ENCODE measurements around the gene COBL.
A peak's percentile ranks its signal among the peaks of the same experiment; 100 is the strongest.

The COBL gene

DNA sequence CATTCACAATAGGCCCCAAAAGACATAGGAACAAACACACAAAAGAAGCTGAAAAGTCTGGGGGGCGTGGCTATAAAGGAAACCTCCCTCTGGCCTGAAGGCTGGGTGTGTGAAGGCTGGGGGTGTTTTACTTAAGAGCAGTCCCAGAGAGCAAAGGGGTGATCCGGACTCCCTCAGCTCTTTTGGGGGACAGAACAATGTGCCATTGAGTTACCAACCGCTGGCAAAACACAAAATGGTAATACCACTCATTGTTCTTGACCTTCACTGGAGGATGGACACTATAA is 189.0 kb downstream of the COBL start:
- no peak overlapping the region for H3K4me3 ChIP-seq (ENCODE audit: low read length)
- TF ChIP-seq, protein P1, sequence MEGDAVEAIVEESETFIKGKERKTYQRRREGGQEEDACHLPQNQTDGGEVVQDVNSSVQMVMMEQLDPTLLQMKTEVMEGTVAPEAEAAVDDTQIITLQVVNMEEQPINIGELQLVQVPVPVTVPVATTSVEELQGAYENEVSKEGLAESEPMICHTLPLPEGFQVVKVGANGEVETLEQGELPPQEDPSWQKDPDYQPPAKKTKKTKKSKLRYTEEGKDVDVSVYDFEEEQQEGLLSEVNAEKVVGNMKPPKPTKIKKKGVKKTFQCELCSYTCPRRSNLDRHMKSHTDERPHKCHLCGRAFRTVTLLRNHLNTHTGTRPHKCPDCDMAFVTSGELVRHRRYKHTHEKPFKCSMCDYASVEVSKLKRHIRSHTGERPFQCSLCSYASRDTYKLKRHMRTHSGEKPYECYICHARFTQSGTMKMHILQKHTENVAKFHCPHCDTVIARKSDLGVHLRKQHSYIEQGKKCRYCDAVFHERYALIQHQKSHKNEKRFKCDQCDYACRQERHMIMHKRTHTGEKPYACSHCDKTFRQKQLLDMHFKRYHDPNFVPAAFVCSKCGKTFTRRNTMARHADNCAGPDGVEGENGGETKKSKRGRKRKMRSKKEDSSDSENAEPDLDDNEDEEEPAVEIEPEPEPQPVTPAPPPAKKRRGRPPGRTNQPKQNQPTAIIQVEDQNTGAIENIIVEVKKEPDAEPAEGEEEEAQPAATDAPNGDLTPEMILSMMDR (IDR thresholded peaks at IDR 0.05; ENCODE audit: insufficient read depth, low read depth, low read length, missing control alignments): no peak
- DNase-seq (ENCODE audit: low read depth): no peak

DNA sequence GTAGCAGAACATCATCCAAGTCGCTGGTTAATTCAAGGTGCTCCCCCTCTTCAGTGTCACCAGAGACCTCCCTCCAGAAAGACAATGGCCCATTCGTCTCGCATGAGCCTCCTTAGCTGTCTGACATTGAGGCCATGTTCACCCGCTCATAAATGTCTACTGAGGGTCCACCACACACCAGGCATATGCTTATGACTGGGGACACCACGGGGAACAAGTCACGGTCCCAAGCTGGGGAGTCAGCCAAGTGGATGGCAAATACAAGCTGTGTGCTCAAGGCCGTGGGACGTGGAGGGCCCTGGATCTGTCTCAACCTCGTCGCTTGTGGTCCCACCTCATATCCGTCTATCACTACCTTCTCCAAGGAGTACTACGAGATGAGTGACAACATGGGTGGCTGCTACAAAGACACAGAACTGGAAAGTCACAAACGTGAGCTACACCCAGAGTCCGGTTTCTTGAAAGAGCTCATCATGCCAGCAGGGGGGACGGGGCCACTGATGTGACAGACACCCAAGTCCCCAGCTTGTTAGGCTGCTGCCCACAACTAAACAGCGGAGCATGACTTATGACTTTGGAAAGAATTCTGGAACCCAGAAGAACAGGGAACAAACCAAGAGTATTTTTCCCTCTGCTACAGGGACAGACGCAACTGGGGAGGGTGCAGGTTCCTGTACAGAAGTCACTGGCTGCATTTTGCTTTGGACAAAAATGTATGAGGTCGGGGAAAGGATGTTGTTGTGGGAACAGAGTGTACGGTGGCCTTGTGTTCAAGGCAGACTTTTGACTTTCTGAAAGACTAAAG is 189.6 kb downstream of the COBL start:
- no peak for DNase-seq (ENCODE audit: low read depth)
- H3K4me3 ChIP-seq (ENCODE audit: low read length): no peak overlapping the region
- TF ChIP-seq, protein P1 (IDR thresholded peaks at IDR 0.05; ENCODE audit: insufficient read depth, low read depth, low read length, missing control alignments): no peak

DNA sequence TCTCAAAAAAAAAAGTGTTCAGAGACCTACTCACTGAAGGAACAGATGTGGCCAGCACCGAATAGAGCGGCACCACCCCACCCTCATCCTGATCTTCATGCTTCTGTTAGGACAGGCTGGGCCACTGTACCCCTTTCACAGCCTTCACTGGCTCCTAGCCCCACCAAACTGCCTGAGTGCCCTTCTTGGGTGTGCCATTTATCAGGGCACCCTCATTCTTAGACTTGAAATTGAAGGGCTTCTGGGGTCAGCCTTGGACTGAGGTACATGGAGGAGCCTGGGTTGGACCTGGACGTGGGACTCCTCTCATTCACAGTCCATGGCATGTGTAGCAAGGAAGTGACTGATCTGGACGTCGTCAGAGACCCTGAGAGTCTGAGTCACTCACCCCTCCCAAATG is 190.3 kb downstream of the COBL start:
- TF ChIP-seq, protein P1 (IDR thresholded peaks at IDR 0.05; ENCODE audit: insufficient read depth, low read depth, low read length, missing control alignments): no peak
- no peak overlapping the region for H3K4me3 ChIP-seq (ENCODE audit: low read length)
- DNase-seq (ENCODE audit: low read depth): no peak

DNA sequence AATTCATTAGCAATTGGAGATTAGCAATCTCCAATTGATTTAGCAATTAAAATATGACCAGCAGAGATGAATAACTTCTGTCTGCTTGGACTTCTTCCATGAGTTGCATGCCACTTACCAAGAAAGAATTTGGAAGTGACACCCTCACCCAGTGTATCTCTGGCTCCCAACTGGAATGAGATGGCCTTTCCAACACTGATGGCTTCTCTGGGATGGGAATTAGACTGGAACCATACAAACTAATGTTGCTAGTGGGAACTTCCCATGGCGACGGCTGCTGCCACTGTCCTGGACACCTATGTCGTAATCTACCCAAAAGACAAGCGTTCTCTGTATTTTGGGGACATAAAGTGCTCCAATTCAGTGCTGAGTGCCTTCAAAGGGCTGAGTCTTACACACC is 192.3 kb downstream of the COBL start:
- no peak overlapping the region for H3K4me3 ChIP-seq (ENCODE audit: low read length)
- TF ChIP-seq, protein P1 (IDR thresholded peaks at IDR 0.05; ENCODE audit: insufficient read depth, low read depth, low read length, missing control alignments): no peak

DNA sequence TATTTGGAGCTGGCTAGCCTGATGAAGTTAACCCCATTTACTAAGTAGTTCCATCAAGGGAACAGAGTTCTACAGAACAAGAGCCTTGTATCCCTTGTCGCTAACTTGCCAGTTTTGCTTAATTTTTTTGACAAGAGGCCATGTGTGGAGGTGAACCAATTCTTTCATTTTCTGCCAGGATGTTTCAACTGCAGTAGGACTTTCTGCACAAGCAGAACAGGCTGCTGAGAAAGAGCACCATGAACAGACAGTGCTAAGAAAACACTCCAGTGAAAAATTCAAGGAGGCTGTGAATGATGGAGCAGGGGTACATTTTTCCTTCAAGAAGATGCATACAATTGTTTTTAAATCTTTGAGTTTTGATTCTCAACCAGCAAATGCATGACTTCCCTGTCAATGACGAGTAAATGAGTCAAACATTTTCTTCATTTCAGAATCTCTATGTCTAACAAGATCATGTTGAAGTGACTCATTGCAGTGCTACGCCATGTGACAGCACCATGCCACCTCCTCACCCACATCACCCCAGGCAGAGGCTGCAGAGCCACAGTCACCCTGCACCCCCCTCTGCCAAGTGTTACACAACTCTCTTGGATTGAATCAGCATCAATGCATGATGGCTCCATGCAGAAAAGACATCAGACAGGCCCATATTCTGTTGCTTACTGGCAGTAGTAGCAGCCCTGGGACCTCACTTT is 193.1 kb downstream of the COBL start:
- TF ChIP-seq, protein P1 (IDR thresholded peaks at IDR 0.05; ENCODE audit: insufficient read depth, low read depth, low read length, missing control alignments): no peak
- no peak overlapping the region for H3K4me3 ChIP-seq (ENCODE audit: low read length)
- peak; percentile 98 for DNase-seq (ENCODE audit: low read depth)

More for the DNA sequence above, 192.3 kb downstream of the COBL start:
- no peak for DNase-seq (ENCODE audit: low read depth)

DNA sequence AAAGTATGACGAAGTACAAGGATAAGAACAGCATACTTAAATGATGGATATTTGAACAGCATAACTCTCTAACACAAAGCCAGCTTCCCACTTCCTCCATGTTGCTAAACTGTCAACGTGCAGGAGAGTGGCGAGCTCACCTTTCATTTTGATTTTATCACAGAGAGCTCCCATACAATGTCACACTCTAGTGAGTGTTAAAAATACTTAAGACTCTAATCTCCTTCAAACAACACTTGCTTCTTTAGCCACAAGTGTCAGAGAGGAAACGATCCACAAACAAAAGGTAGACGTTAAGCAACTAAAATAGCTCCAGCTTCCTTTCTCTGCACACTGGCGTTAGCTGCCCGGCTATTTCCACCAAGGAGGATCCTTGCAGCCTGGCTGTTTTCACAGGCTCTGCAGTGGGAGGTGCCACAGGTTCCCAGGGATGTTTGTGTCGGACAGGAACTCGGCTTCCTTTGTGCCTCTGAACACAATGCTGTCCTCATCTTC is 194.6 kb downstream of the COBL start:
- DNase-seq (ENCODE audit: low read depth): no peak

More for the DNA sequence above, 194.6 kb downstream of the COBL start:
- TF ChIP-seq, protein P1 (IDR thresholded peaks at IDR 0.05; ENCODE audit: insufficient read depth, low read depth, low read length, missing control alignments): no peak
- no peak overlapping the region for H3K4me3 ChIP-seq (ENCODE audit: low read length)
